HepG2 (cell line): ENCODE measurements around the gene INPP5K. TPM values are rescaled to one million over a fixed set of nuclear protein-coding genes. Genes with fewer than 3 reads are reported as not detected.

Source experiments
- ATAC-seq: fragments of 200-7000 bp; cut with Tn5 transposase; 3 replicates; pipeline ENCODE4 v1.9.1; 2020; ENCODE audit warnings: mild to moderate bottlenecking, moderate library complexity
- BruUV-seq: library from RNA; stranded (reverse); fragments of 400-500 nt; replicated peaks from 2 replicates; lab custom pipeline; 2021; lab: Mats Ljungman, UMichigan
- CTCF ChIA-PET: fragments of 300-600 bp; formaldehyde crosslinking; extraction: SDS; loops from one replicate; lab custom pipeline; 2021; ENCODE audit warnings: low total read pairs, inconsistent platforms, low intra/inter-chr PET ratio; lab: Yijun Ruan, JAX
- POLR2A ChIA-PET: fragments of 350-600 bp; sonication (Branson Sonifier 250); formaldehyde crosslinking; loops from one replicate; lab custom pipeline; 2020; ENCODE audit warnings: antibody characterized with exemption, inconsistent platforms; lab: Yijun Ruan, JAX
- DNase-seq: peaks from one replicate; pipeline ENCODE4 v3.0.0-alpha.2; 2015; ENCODE audit warnings: low spot score
- FAIRE-seq: peaks from 3 replicates; lab custom pipeline; 2011; peaks lifted over from hg19 to GRCh38; lab: Jason Lieb, UNC
- H2AFZ ChIP-seq: one replicate; pipeline ENCODE4 v1.6.1; 2011; ENCODE audit warnings: low read length, inconsistent platforms
- H3K27ac ChIP-seq: fragments of 300-600 bp; 3 replicates; pipeline ENCODE4 v1.8.0; 2011; ENCODE audit warnings: mixed run types, mild to moderate bottlenecking, mixed read lengths, low read length, inconsistent platforms; ENCODE audit not compliant: insufficient read depth; ENCODE audit errors: extremely low read length
- H3K27me3 ChIP-seq, 2 experiments: fragments of 200-600 bp in 1 of 2; 2 replicates in 1 of 2; 3 replicates in 1 of 2; pipeline versions ENCODE4 v1.6.0 to v1.8.0; 2011; ENCODE audit warnings: low read length in 2 of 2, mild to moderate bottlenecking in 2 of 2, moderate library complexity in 2 of 2, inconsistent platforms in 1 of 2; ENCODE audit not compliant: insufficient read depth in 2 of 2, control insufficient read depth in 1 of 2
- H3K36me3 ChIP-seq, 2 experiments: fragments of 200-600 bp in 1 of 2; replicated peaks in 1 of 2; 2 replicates in 1 of 2; 3 replicates in 1 of 2; pipeline versions ENCODE4 v1.5.1 to v1.8.0; 2011; ENCODE audit warnings: low read length in 2 of 2, inconsistent platforms in 1 of 2; ENCODE audit not compliant: insufficient read depth in 2 of 2, control insufficient read depth in 1 of 2
- H3K4me1 ChIP-seq: 2 replicates; pipeline ENCODE4 v1.5.1; 2012; ENCODE audit warnings: low read length, inconsistent platforms; ENCODE audit not compliant: insufficient read depth
- H3K4me2 ChIP-seq: 2 replicates; pipeline ENCODE4 v1.6.0; 2011; ENCODE audit warnings: low read depth, low read length, inconsistent platforms
- H3K4me3 ChIP-seq, 3 experiments: fragments of 200-600 bp in 1 of 3; sonication (generic), shearing (Covaris generic) in 1 of 3; replicated peaks in 1 of 3; 2 replicates each; pipeline ENCODE4 v1.5.1; 2011 to 2016; ENCODE audit warnings: low read length in 3 of 3, inconsistent platforms in 2 of 3, low read depth in 2 of 3, mild to moderate bottlenecking in 2 of 3, control low read depth in 1 of 3, mixed read lengths in 1 of 3; ENCODE audit not compliant: insufficient read depth in 1 of 3
- H3K79me2 ChIP-seq: one replicate; pipeline ENCODE4 v1.6.1; 2011; ENCODE audit warnings: low read length, inconsistent platforms; ENCODE audit not compliant: insufficient read depth
- H3K9ac ChIP-seq: 2 replicates; pipeline ENCODE4 v1.6.0; 2011; ENCODE audit warnings: mild to moderate bottlenecking, low read depth, low read length, inconsistent platforms; ENCODE audit not compliant: insufficient read depth
- H3K9me3 ChIP-seq: 2 replicates; pipeline ENCODE4 v1.5.1; 2012; ENCODE audit warnings: mild to moderate bottlenecking, low read length
- H4K20me1 ChIP-seq: 2 replicates; pipeline ENCODE4 v1.6.0; 2011; ENCODE audit warnings: inconsistent platforms, mild to moderate bottlenecking, low read length, moderate library complexity; ENCODE audit not compliant: insufficient read depth
- CEBPG ChIP-seq: IDR thresholded peaks from 2 replicates; pipeline ENCODE4 v1.6.1; 2016
- DNMT1 ChIP-seq: sonication (generic); formaldehyde crosslinking; IDR thresholded peaks from 2 replicates; pipeline ENCODE4 v1.5.1; 2020; ENCODE audit warnings: mild to moderate bottlenecking, missing genetic modification reagents
- EEA1 ChIP-seq: sonication (generic); formaldehyde crosslinking; IDR thresholded peaks from 2 replicates; pipeline ENCODE4 v1.5.1; 2020; ENCODE audit warnings: mild to moderate bottlenecking, missing genetic modification reagents, borderline replicate concordance
- FOXA1 ChIP-seq, 2 experiments: fragments of 450-650 bp in 1 of 2; sonication (generic) in 1 of 2; formaldehyde crosslinking in 1 of 2; IDR thresholded peaks; 2 replicates each; pipeline versions ENCODE4 v1.4.0 to v1.6.1; 2016 to 2020; ENCODE audit warnings: missing genetic modification reagents in 1 of 2
- FOXA3 ChIP-seq: IDR thresholded peaks from 2 replicates; pipeline ENCODE4 v1.6.1; 2016; ENCODE audit warnings: missing genetic modification reagents, missing compliant biosample characterization
- HIVEP1 ChIP-seq: sonication (generic); formaldehyde crosslinking; IDR thresholded peaks from 2 replicates; pipeline ENCODE4 v1.4.0; 2020; ENCODE audit warnings: mild to moderate bottlenecking, missing genetic modification reagents
- JUNB ChIP-seq: sonication (generic); formaldehyde crosslinking; IDR thresholded peaks from 2 replicates; pipeline ENCODE4 v1.8.0; 2022; ENCODE audit warnings: missing genetic modification reagents, mild to moderate bottlenecking, borderline replicate concordance
- MTF2 ChIP-seq: sonication (generic); formaldehyde crosslinking; IDR thresholded peaks from 2 replicates; pipeline ENCODE4 v1.5.0; 2020; ENCODE audit warnings: missing genetic modification reagents, borderline replicate concordance
- NKX3-1 ChIP-seq: sonication (generic); formaldehyde crosslinking; IDR thresholded peaks from 2 replicates; pipeline ENCODE4 v1.5.0; 2020; ENCODE audit warnings: missing genetic modification reagents
- PRDM10 ChIP-seq: sonication (generic); formaldehyde crosslinking; IDR thresholded peaks from 2 replicates; pipeline ENCODE4 v1.4.0; 2020; ENCODE audit warnings: low read depth, missing genetic modification reagents
- SP2 ChIP-seq: sonication (generic); formaldehyde crosslinking; IDR thresholded peaks from 2 replicates; pipeline ENCODE4 v1.5.1; 2020; ENCODE audit warnings: mild to moderate bottlenecking, missing genetic modification reagents
- ZNF724P ChIP-seq: sonication (generic); formaldehyde crosslinking; IDR thresholded peaks from 2 replicates; pipeline ENCODE4 v1.8.0; 2022; ENCODE audit warnings: missing genetic modification reagents, borderline replicate concordance
- WGBS: methylation state at CpG from one replicate; pipeline ENCODE4 v1.1.6; 2017; ENCODE audit warnings: low lambda C conversion rate; 5-methylcytosine and 5-hydroxymethylcytosine counted together
- in situ Hi-C: cut with HindIII; loops from 2 replicates; pipeline ENCODE4 v1.10.0; 2017; ENCODE audit warnings: low pct_unique_long_range_greater_than_20kb; ENCODE audit not compliant: extremely low pct_ligation_motif_present
- intact Hi-C: fragments of 100-400 bp; cut with micrococcal nuclease; formaldehyde crosslinking; loops from one replicate; pipeline ENCODE4 v1.10.0; 2022; ENCODE audit not compliant: unreplicated experiment
- polyA plus RNA-seq, 8 experiments: library from polyadenylated mRNA; depleted of rRNA in 3 of 8; stranded (reverse) in 7 of 8; unstranded in 1 of 8; fragments of >200 nt; fragmentation: Illumina TruSeq in 4 of 8; extraction: Trizol in 4 of 8; gene quantifications; 2 replicates each; pipeline versions ENCODE4 v1.2.1 to v1.2.3, GENCODE V29; 2011 to 2016; ENCODE audit warnings: low read depth in 4 of 8, missing spikeins in 1 of 8, mixed read lengths in 1 of 8; ENCODE audit not compliant: insufficient read depth in 1 of 8
- total RNA-seq, 5 experiments: library from RNA; depleted of rRNA; stranded (reverse); fragments of >200 nt; fragmentation: Illumina TruSeq; extraction: Trizol; gene quantifications; 2 replicates each; pipeline ENCODE4 v1.2.3, GENCODE V29; 2016; ENCODE audit warnings: low read depth in 1 of 5
- TF ChIP-seq, protein P1 (sequence below): sonication (generic); formaldehyde crosslinking; IDR thresholded peaks from 2 replicates; pipeline ENCODE4 v1.4.0; 2020; ENCODE audit warnings: missing genetic modification reagents

Gene INPP5K
- total and polyA plus RNA-seq, 2 of the 13 experiments (the other 11 are each of a cell fraction or from before 2014, with no cell fraction given): 4.8 to 9.6 TPM

- in situ Hi-C loops: no loop called here
- H3K36me3 ChIP-seq: peaks cover 0 to 15% of the 10 kb centered on the region in 2 experiments; a peak in 3 of 5 replicates
- ATAC-seq (peak; percentile 34; the same call in 1 of the 3 replicates), FAIRE-seq (no peak), DNase-seq (peak; percentile 16)
- H3K27ac ChIP-seq: no peak overlapping the region
- H3K27me3 ChIP-seq: no peaks in the 10 kb centered on the region
- WGBS: 84% methylated on average over 5 of the region's 5 CpGs
- H4K20me1 ChIP-seq: peaks cover 28% of the 10 kb centered on the region; the same call in 1 of the 2 replicates
- no peak overlapping the region for H3K4me2 ChIP-seq
- BruUV-seq: no TSS peak
- peaks cover 87% of the 10 kb centered on the region for H3K79me2 ChIP-seq
- H3K4me1 ChIP-seq: peaks cover 42% of the 10 kb centered on the region
- no peak overlapping the region for H3K9ac ChIP-seq
- POLR2A ChIA-PET: interaction anchor here (1.2 to 1.3 kb wide), 2 partner anchors 11 to 335 kb away, joined by 3 read pairs; no protein-coding TSS in a partner anchor
- CTCF ChIA-PET: no interaction called here
- H3K9me3 ChIP-seq: no peaks in the 10 kb centered on the region
- intact Hi-C loops: no loop called here
- TF ChIP-seq CEBPG (CRISPR knock-in tag): peak; percentile 38
- no peak for TF ChIP-seq FOXA1 (IDR thresholded peaks at IDR 0.05)
- TF ChIP-seq FOXA1 (CRISPR knock-in tag; IDR thresholded peaks at IDR 0.05): peak; percentile 70
- TF ChIP-seq DNMT1 (CRISPR knock-in tag): no peak
- TF ChIP-seq FOXA3 (CRISPR knock-in tag): peak; percentile 77
- H2AFZ ChIP-seq: no peak overlapping the region
- no peak overlapping the region for H3K4me3 ChIP-seq
Measured at GRCh38 chr17:1449412-1449967, 66.9 kb downstream of the INPP5K start.

- POLR2A ChIA-PET: no interaction called here
- DNase-seq (no peak), ATAC-seq (no peak), FAIRE-seq (no peak)
- H3K27ac ChIP-seq: no peak overlapping the region
- H3K4me2 ChIP-seq: no peak overlapping the region
- H3K36me3 ChIP-seq: peaks cover 1 to 15% of the 10 kb centered on the region in 2 experiments; a peak in 3 of 5 replicates
- WGBS: 95% methylated on average over 7 of the region's 7 CpGs
- CTCF ChIA-PET: no interaction called here
- no peaks in the 10 kb centered on the region for H3K9me3 ChIP-seq
- no peak overlapping the region for H3K4me3 ChIP-seq
- no peak overlapping the region for H2AFZ ChIP-seq
- no peak for TF ChIP-seq SP2 (CRISPR knock-in tag)
- TF ChIP-seq MTF2 (CRISPR knock-in tag): no peak
- TF ChIP-seq HIVEP1: no peak
- TF ChIP-seq, protein P1, sequence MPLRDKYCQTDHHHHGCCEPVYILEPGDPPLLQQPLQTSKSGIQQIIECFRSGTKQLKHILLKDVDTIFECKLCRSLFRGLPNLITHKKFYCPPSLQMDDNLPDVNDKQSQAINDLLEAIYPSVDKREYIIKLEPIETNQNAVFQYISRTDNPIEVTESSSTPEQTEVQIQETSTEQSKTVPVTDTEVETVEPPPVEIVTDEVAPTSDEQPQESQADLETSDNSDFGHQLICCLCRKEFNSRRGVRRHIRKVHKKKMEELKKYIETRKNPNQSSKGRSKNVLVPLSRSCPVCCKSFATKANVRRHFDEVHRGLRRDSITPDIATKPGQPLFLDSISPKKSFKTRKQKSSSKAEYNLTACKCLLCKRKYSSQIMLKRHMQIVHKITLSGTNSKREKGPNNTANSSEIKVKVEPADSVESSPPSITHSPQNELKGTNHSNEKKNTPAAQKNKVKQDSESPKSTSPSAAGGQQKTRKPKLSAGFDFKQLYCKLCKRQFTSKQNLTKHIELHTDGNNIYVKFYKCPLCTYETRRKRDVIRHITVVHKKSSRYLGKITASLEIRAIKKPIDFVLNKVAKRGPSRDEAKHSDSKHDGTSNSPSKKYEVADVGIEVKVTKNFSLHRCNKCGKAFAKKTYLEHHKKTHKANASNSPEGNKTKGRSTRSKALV: no peak
- TF ChIP-seq NKX3-1 (CRISPR knock-in tag): no peak
- TF ChIP-seq JUNB (CRISPR knock-in tag): no peak
- no peak for TF ChIP-seq PRDM10 (CRISPR knock-in tag)
- TF ChIP-seq EEA1 (CRISPR knock-in tag): no peak
- no peak for TF ChIP-seq ZNF724P
- no peaks in the 10 kb centered on the region for H3K27me3 ChIP-seq
- in situ Hi-C loops: no loop called here
- no peak overlapping the region for H3K9ac ChIP-seq
- peaks cover 23% of the 10 kb centered on the region; the same call in 1 of the 2 replicates for H4K20me1 ChIP-seq
- intact Hi-C loops: no loop called here
- peaks cover 18% of the 10 kb centered on the region for H3K4me1 ChIP-seq
- BruUV-seq: no TSS peak
- H3K79me2 ChIP-seq: peaks cover 79% of the 10 kb centered on the region
Measured at GRCh38 chr17:1447052-1447451, 69.4 kb downstream of the INPP5K start.
